GM21360 (cell line): ENCODE data around the gene FAM20C.
"Not testable (repeated sequence)": the region's sequence is repeated elsewhere in the genome, so short reads cannot be mapped to it uniquely, and the experiment has no call there.

Source experiments
- ATAC-seq: cut with Tn5 transposase; IDR thresholded peaks from one replicate; pipeline ENCODE4 v1.9.1; 2021; ENCODE audit warnings: mild to moderate bottlenecking, moderate library complexity; ENCODE audit not compliant: unreplicated experiment

The FAM20C gene

GRCh38 chr7:190196-190595, 2.2 kb upstream of the FAM20C start:
- ATAC-seq = no peak

- ATAC-seq = no peak
These were observed 1.0 kb upstream of the FAM20C start for GRCh38 chr7:191105-191980.

GRCh38 chr7:192701-193480, 520 bp downstream of the FAM20C start:
- no peak for ATAC-seq

- no peak for ATAC-seq
These were observed 1.3 kb downstream of the FAM20C start for GRCh38 chr7:193481-194251.

- ATAC-seq = no peak
These were observed 2.1 kb downstream of the FAM20C start for GRCh38 chr7:194252-195009.

GRCh38 chr7:195010-195829, 2.8 kb downstream of the FAM20C start:
- ATAC-seq = no peak

- no peak for ATAC-seq
These were observed 3.4 kb downstream of the FAM20C start for GRCh38 chr7:195830-196128.

- no peak for ATAC-seq
These were observed 3.9 kb downstream of the FAM20C start for GRCh38 chr7:196283-196682.

- no peak for ATAC-seq
These were observed 4.5 kb downstream of the FAM20C start for GRCh38 chr7:196778-197321.

- ATAC-seq = no peak
These were observed 5.3 kb downstream of the FAM20C start for GRCh38 chr7:197413-198335.

- ATAC-seq = no peak
These were observed 7.3 kb downstream of the FAM20C start for GRCh38 chr7:199483-200249.

GRCh38 chr7:200290-200689, 7.9 kb downstream of the FAM20C start:
- ATAC-seq = no peak

GRCh38 chr7:200704-201103, 8.3 kb downstream of the FAM20C start:
- ATAC-seq = no peak

GRCh38 chr7:204326-204725, 12.0 kb downstream of the FAM20C start:
- ATAC-seq = no peak

- ATAC-seq = no peak
These were observed 13.0 kb downstream of the FAM20C start for GRCh38 chr7:205115-206010.

GRCh38 chr7:206351-206750, 14.0 kb downstream of the FAM20C start:
- not testable (repeated sequence) for ATAC-seq
